Cardiac muscle cell (in vitro differentiated cells and primary cell): ENCODE data around the gene MICB. TPM values are rescaled to one million over a fixed set of nuclear protein-coding genes. Genes with fewer than 3 reads are reported as not detected.

Experiments
- DNase-seq, 2 donors: peaks; one replicate each; pipeline versions ENCODE4 v3.0.0 to v3.0.0-alpha.2; 2010 to 2017; ENCODE audit warnings: low read depth in 1 of 2, low spot score in 1 of 2
- H3K27ac ChIP-seq: fragments of 200-600 bp; sonication (generic); 2 replicates; pipeline ENCODE4 v1.5.1; 2016
- H3K27me3 ChIP-seq: fragments of 200-600 bp; sonication (generic); 2 replicates; pipeline ENCODE4 v1.6.0; 2016; ENCODE audit warnings: control low read depth
- H3K36me3 ChIP-seq: fragments of 200-600 bp; sonication (generic); 2 replicates; pipeline ENCODE4 v1.5.1; 2016; ENCODE audit warnings: control low read depth
- H3K4me1 ChIP-seq: fragments of 200-600 bp; sonication (generic); 2 replicates; pipeline ENCODE4 v1.8.1; 2017; ENCODE audit warnings: low read depth, mild to moderate bottlenecking, mixed run types
- H3K4me3 ChIP-seq: fragments of 200-600 bp; sonication (generic); 2 replicates; pipeline ENCODE4 v1.5.1; 2016; ENCODE audit warnings: mild to moderate bottlenecking
- H3K9me3 ChIP-seq: fragments of 200-600 bp; sonication (generic); 2 replicates; pipeline ENCODE4 v1.5.1; 2017; ENCODE audit warnings: low read depth, mild to moderate bottlenecking, control low read depth
- polyA plus RNA-seq: library from polyadenylated mRNA; unstranded; fragments of >200 nt; fragmentation: Nextera tagmentation; extraction: Ambion mirVana; gene quantifications from 2 replicates; pipeline ENCODE4 v1.2.1, GENCODE V29; 2016
- total RNA-seq: library from RNA; depleted of rRNA; stranded (reverse); fragments of >200 nt; gene quantifications from 2 replicates; pipeline ENCODE4 v1.2.3, GENCODE V29; 2016
- TF ChIP-seq, protein P1 (sequence below): IDR thresholded peaks from 2 replicates; pipeline ENCODE4 v1.5.1; 2012; ENCODE audit warnings: low read depth, mild to moderate bottlenecking, low read length

Gene MICB
- total and polyA plus RNA-seq, 2 experiments from 2014 or later, result 0.99 to 2.2 TPM

GRCh38 chr6:31544676-31545075 is 46.7 kb downstream of the MICB start:
- Histone ChIP-seq H3K4me3 (no peak overlapping the region), H3K4me1 (peaks cover 20% of the 10 kb centered on the region), H3K9me3 (no peaks in the 10 kb centered on the region), H3K36me3 (peaks cover 18% of the 10 kb centered on the region), H3K27me3 (no peaks in the 10 kb centered on the region), H3K27ac (no peak overlapping the region)
- TF ChIP-seq, protein P1, sequence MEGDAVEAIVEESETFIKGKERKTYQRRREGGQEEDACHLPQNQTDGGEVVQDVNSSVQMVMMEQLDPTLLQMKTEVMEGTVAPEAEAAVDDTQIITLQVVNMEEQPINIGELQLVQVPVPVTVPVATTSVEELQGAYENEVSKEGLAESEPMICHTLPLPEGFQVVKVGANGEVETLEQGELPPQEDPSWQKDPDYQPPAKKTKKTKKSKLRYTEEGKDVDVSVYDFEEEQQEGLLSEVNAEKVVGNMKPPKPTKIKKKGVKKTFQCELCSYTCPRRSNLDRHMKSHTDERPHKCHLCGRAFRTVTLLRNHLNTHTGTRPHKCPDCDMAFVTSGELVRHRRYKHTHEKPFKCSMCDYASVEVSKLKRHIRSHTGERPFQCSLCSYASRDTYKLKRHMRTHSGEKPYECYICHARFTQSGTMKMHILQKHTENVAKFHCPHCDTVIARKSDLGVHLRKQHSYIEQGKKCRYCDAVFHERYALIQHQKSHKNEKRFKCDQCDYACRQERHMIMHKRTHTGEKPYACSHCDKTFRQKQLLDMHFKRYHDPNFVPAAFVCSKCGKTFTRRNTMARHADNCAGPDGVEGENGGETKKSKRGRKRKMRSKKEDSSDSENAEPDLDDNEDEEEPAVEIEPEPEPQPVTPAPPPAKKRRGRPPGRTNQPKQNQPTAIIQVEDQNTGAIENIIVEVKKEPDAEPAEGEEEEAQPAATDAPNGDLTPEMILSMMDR, result no peak
- no peak for DNase-seq

- Histone ChIP-seq H3K27ac (no peak overlapping the region), H3K27me3 (no peaks in the 10 kb centered on the region), H3K36me3 (peaks cover 14% of the 10 kb centered on the region), H3K4me3 (no peak overlapping the region), H3K4me1 (peaks cover 14% of the 10 kb centered on the region), H3K9me3 (no peaks in the 10 kb centered on the region)
- TF ChIP-seq, protein P1, result no peak
- no peak for DNase-seq
Measured at GRCh38 chr6:31545291-31545690, 47.3 kb downstream of the MICB start.

DNA sequence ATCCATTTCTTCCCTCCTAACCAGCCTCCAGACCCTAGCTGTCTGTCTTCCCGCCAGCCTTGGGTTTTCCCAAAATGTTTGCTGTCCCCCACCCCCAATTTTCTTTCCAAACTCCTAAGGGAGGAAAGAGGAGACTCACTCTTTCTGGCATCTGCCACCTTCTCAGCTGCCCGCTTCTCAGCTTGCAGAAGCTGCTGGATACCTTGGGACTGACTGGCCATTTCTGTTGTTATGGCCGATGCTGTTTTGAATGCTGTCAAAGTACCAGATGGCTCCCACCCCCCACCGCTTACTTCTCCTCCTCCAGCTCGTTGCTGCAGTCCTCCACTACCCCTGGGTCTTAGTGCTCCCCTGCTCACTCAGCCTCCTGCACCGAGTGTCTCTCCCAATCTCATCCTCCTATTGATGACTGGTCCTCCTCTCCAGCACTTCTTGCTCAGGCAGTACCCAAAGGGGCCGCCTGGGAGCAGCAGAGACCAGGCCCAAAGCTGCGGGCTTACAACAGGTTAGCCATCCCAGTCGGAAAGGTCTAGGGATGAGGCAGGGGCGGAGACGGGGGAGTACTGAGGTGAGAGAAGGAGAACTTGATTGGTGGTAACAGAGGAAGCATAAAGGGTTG is 48.5 kb downstream of the MICB start, which contains the start of gene ATP6V1G2:
ATP6V1G2 (minus strand) TSS at position 270 of the 619 bp plus-strand sequence; CDS start at position 221, 49 bp downstream.
- Histone ChIP-seq H3K27ac (peak within 1 kb of the TSS; percentile 54), H3K4me1 (peaks cover 10% of the 10 kb centered on the region), H3K36me3 (peaks cover 12% of the 10 kb centered on the region), H3K4me3 (peak within 1 kb of the TSS; percentile 56), H3K9me3 (no peaks in the 10 kb centered on the region), H3K27me3 (no peaks in the 10 kb centered on the region)
- peak; percentile 93 for DNase-seq
- TF ChIP-seq, protein P1, result peak; percentile 100

DNA sequence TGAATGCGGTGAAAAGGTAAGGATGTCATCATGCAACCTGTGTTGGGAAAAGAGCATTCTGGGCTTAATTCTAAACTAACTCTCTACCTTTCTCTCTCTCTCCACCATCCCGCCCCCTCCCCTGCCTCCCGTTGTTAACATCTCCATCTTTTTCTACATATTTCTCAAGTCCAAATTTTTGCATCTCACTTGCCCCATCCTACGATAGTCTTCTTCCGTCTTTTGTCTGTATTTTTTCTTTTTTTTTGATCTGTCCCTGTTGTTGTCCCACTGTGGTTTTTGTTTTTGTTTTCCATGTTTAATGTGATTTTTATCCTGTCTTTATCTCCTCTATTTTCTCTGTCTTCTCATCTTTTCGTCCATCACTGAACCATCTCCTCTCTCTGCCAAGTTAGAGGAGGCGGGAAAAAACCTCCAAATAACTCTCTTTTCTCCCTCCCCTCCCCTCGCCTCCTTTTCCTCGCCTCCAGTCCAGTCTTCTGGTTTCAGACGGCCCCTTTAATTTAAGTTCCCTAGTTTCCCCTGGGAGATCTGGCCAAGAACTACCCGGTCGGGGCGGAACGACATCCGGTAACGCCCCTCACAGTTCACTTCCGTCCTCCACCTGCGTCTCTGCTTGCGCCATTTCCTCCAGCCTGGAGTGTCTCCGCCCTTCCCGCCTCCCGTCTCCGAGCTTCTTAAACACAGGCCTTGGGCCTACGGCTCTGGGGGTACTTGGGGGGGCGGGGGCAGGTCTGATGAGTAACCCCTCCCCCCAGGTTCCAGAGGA is 49.2 kb downstream of the MICB start, which contains the start of gene NFKBIL1:
NFKBIL1 (plus strand) TSS at position 651 of the 769 bp plus-strand sequence; CDS start at position 738, 87 bp downstream.
- peaks cover 12% of the 10 kb centered on the region for H3K36me3 ChIP-seq
- TF ChIP-seq, protein P1, result no peak
- H3K4me3 ChIP-seq, result peak within 1 kb of the TSS; percentile 56
- no peaks in the 10 kb centered on the region for H3K27me3 ChIP-seq
- H3K9me3 ChIP-seq, result no peaks in the 10 kb centered on the region
- H3K27ac ChIP-seq, result peak within 1 kb of the TSS; percentile 54
- H3K4me1 ChIP-seq, result peaks cover 10% of the 10 kb centered on the region
- DNase-seq, result peak; percentile 94 to 99

DNA sequence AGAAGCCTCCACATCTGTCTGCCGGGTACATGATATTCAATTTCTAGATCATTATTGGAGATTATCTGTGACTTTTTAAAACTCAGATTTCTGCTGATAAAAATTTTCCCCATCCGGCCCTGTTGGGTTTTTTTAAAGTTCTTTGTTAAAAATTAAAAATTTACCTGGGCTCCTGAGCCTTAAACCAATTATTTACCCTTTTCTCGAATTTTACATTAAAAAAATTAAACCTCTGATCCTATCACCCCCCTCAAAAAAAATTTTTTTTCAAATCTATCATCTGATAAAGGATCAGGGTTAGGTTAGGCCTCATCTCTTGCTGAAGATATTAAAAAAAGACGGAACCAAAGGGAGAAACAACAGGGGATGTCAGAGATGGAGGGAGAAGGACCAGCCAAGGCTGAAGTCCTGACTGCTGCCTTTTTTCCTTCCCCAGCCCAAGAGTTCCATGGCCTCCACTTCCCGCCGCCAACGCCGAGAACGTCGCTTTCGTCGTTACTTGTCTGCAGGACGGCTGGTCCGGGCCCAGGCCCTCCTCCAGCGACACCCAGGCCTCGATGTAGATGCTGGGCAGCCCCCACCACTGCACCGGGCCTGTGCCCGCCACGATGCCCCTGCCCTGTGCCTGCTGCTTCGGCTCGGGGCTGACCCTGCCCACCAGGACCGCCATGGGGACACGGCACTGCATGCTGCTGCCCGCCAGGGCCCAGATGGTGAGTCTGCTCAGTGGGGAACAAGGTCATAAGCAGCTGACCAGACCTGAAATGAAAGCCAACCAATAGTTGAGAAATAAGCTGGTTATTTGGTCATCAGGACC is 50.0 kb downstream of the MICB start:
- H3K9me3 ChIP-seq, result no peaks in the 10 kb centered on the region
- H3K27me3 ChIP-seq, result no peaks in the 10 kb centered on the region
- H3K36me3 ChIP-seq, result peaks cover 12% of the 10 kb centered on the region
- H3K4me1 ChIP-seq, result peaks cover 7% of the 10 kb centered on the region
- TF ChIP-seq, protein P1, result no peak
- no peak for DNase-seq
- peak overlapping the region; percentile 56 for H3K4me3 ChIP-seq
- peak overlapping the region; percentile 54 for H3K27ac ChIP-seq
